ENCODE data around the gene FRK.

- TF ChIP-seq POLR2A (IDR thresholded peaks at IDR 0.05), result no peak
- no peak for TF ChIP-seq CTCF (IDR thresholded peaks at IDR 0.05)
These were observed 13.2 kb upstream of the FRK start for GRCh38 chr6:116073765-116074440.

All from Peyer's patch (tissue), 4 donors.